ENCODE results near the gene FBLN1. TPM values are rescaled to one million over a fixed set of nuclear protein-coding genes. Genes with fewer than 3 reads are reported as not detected.
A peak's percentile ranks its signal among the peaks of the same experiment; 100 is the strongest.

Gene FBLN1
- total RNA-seq, 2 donors from 2014 or later = 125 to 144 TPM

DNA sequence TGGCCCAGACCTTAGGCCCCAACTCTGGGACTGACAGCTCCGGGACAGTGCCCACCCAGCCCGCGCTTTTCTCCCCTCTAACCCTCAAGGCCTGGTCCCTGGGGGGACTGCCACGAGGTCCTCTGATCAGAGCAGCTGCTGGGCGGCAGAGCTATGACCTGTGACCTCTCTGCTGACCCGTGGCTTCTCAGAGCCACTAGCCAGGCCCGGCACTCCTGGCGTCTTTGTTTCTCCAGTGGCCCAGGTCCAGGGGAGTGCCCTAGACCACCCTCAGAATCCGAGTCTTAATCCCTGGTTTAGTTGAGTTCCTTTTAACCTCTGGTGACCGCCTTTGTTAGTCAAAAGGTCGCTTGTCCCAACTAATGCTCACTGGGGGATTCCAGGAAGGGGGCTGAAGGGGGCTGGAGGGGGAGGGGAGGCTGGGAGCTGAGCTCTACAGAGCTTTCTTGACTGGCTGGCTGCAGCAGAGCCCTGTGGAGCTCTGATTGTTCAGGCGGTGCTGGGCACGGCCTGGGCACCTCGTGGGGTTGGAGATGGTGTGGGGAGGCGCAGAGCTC, 1.2 kb downstream of the FBLN1 start:
- no peak for DNase-seq (ENCODE audit: low spot score)
- intact Hi-C loops (cut with DNase I) = no loop called here
- no peaks in the 10 kb centered on the region for H3K4me1 ChIP-seq (replicated peaks)
- peaks cover 2% of the 10 kb centered on the region for H3K27me3 ChIP-seq (replicated peaks; ENCODE audit: insufficient read depth)
- H3K27ac ChIP-seq = peak overlapping the region; percentile 67 to 74
- H3K36me3 ChIP-seq = no peaks in the 10 kb centered on the region
- peak overlapping the region; percentile 46 to 48 for H3K4me3 ChIP-seq
- TF ChIP-seq POLR2A (IDR thresholded peaks at IDR 0.05) = no peak
- TF ChIP-seq POLR2AphosphoS5 (IDR thresholded peaks at IDR 0.05) = no peak
- TF ChIP-seq, protein P1, sequence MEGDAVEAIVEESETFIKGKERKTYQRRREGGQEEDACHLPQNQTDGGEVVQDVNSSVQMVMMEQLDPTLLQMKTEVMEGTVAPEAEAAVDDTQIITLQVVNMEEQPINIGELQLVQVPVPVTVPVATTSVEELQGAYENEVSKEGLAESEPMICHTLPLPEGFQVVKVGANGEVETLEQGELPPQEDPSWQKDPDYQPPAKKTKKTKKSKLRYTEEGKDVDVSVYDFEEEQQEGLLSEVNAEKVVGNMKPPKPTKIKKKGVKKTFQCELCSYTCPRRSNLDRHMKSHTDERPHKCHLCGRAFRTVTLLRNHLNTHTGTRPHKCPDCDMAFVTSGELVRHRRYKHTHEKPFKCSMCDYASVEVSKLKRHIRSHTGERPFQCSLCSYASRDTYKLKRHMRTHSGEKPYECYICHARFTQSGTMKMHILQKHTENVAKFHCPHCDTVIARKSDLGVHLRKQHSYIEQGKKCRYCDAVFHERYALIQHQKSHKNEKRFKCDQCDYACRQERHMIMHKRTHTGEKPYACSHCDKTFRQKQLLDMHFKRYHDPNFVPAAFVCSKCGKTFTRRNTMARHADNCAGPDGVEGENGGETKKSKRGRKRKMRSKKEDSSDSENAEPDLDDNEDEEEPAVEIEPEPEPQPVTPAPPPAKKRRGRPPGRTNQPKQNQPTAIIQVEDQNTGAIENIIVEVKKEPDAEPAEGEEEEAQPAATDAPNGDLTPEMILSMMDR (IDR thresholded peaks at IDR 0.05) = no peak
- H3K9me3 ChIP-seq = no peaks in the 10 kb centered on the region
- WGBS = 30% methylated on average over 15 of the region's 15 CpGs

DNA sequence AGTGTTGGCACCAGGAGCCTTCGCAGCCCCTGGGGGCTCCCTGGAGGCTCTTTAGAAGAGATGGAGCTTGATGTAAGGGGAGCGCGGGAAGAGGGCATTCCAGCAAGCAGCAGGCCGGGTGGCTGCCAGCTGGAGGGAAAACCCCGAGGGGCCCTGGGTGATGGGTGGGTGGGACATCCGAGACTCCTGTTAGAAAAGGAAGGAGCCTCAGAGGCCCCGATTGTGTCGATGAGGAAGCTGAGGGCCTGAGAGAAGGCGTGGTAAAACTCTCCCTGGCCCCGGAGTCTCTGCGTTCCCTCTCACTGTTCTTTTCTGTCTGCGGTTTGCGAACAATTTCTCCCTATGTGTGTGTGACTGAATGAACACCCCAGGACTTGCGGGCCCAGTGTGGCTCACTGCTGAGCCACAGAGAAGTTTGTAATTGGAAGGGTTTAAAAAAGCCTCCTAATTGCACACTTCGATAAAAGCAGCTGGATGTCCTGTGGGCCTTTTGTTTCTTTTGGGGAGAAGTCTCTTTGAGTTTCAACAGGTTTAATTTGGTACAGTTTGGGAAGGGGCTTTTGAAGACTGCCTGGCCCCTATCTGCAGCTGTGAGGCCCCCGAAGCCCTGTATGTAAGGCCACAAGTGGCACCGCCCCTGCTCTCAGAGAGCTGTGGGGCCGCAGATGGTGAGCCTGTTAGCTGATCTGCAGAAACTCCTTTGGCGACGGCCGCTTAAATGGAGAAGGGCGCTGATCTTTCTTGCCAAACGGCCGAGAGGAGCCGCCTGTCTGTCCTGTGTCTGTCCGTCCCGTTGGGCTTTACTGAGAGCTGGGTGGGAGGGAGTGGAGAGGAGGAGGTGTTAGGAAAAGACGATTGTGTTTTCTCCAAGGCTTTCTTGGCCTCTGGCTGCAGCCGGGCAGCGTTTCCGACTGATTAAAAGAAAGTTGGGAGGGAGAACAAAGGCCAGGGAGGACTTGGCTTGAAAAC, 2.0 kb downstream of the FBLN1 start:
- Histone ChIP-seq H3K4me3 (peak overlapping the region; percentile 46 to 48), H3K27me3 (replicated peaks; ENCODE audit: insufficient read depth) (peaks cover 2% of the 10 kb centered on the region), H3K36me3 (no peaks in the 10 kb centered on the region), H3K9me3 (no peaks in the 10 kb centered on the region), H3K4me1 (replicated peaks) (no peaks in the 10 kb centered on the region), H3K27ac (peak overlapping the region; percentile 67 to 74)
- no peak for DNase-seq (ENCODE audit: low spot score)
- intact Hi-C loops (cut with DNase I) = no loop called here
- TF ChIP-seq, protein P1 (IDR thresholded peaks at IDR 0.05) = no peak
- no peak for TF ChIP-seq POLR2AphosphoS5 (IDR thresholded peaks at IDR 0.05)
- no peak for TF ChIP-seq POLR2A (IDR thresholded peaks at IDR 0.05)
- WGBS = 21% methylated on average over 30 of the region's 31 CpGs

DNA sequence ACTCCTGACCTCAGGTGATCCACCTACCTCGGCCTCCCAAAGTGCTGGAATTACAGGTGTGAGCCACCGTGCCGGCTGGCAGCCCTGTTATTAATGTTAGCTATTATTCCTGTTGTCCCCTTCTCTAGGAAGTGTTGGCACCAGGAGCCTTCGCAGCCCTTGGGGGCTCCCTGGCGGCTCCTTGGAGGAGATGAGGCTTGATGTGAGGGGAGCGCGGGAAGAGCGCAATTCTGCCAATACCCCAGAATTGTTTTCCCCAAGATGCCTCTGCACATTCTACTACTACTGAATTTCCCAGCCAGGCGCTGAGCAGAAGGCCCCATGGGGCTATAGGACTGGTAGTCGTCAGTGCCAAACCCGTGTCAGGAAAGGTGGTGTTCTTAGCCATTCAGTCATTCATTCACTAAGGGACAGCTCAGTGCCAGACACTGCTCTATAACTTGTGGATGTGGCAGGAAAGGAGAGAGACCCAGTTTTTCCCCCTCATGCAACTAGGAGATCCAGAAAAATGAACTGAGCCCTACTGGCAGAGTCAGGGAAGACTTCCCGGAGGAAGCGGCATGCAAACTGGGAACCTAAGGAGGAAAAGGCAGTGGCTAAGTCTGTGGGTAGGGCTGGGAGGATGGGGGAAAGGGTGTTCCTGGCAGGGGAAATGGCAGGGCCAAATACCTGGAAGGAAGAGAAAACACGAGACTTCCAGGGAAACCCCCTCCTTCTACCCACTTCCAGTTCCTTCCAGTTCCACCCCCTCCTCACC, 3.5 kb downstream of the FBLN1 start:
- peak overlapping the region; percentile 67 to 74 for H3K27ac ChIP-seq
- H3K4me1 ChIP-seq (replicated peaks) = no peaks in the 10 kb centered on the region
- no peak for TF ChIP-seq POLR2A (IDR thresholded peaks at IDR 0.05)
- TF ChIP-seq, protein P1 (IDR thresholded peaks at IDR 0.05) = peak in 1 of 4 experiments; percentile 6

DNA sequence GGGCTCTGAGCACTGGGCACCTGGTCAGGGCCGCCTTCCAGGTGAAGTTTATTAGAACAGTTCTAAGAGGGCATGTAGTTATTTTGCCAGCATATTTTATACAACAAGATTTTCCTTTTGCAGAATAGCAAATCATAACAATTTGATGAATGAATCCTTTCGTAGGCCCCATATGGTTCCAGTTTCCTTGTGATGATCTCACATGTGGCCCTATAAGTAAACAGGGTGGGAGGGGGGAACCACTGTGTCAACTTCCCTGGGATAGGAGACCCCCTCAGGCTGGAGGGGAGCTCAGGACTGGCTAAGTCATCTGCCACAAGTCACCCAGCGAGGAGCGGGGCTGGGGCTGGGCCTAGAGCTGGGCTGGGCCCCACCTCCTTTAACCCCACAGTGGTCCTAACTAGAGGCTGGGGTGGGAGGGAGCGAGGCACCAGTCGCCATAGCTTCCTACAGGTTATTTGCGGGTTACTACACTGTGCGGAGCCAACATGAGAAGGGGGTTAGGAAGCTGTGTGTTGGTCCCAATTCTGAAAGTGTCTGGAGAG, 4.2 kb downstream of the FBLN1 start:
- WGBS = 59% methylated on average over 8 of the region's 8 CpGs
- H3K9me3 ChIP-seq = no peaks in the 10 kb centered on the region
- no peak overlapping the region for H3K4me3 ChIP-seq
- intact Hi-C loops (cut with DNase I) = no loop called here
- no peaks in the 10 kb centered on the region for H3K36me3 ChIP-seq
- TF ChIP-seq POLR2A (IDR thresholded peaks at IDR 0.05) (no peak), POLR2AphosphoS5 (IDR thresholded peaks at IDR 0.05) (no peak)
- TF ChIP-seq, protein P1 (IDR thresholded peaks at IDR 0.05) = no peak
- peaks cover 2% of the 10 kb centered on the region for H3K27me3 ChIP-seq (replicated peaks; ENCODE audit: insufficient read depth)
- H3K4me1 ChIP-seq (replicated peaks) = no peaks in the 10 kb centered on the region
- H3K27ac ChIP-seq = peak overlapping the region; percentile 67 to 74
- no peak for DNase-seq (ENCODE audit: low spot score)

More for the DNA sequence above, 3.5 kb downstream of the FBLN1 start:
- Histone ChIP-seq H3K36me3 (no peaks in the 10 kb centered on the region), H3K27me3 (replicated peaks; ENCODE audit: insufficient read depth) (peaks cover 2% of the 10 kb centered on the region), H3K9me3 (no peaks in the 10 kb centered on the region), H3K4me3 (no peak overlapping the region)
- intact Hi-C loops (cut with DNase I) = no loop called here
- 83% methylated on average over 14 of the region's 14 CpGs for WGBS
- no peak for DNase-seq (ENCODE audit: low spot score)
